BE2C (cell line): ENCODE data around the gene NDOR1.

Experiments
- DNase-seq: peaks from one replicate; pipeline ENCODE4 v3.0.0-alpha.2; 2020
- H3K27me3 ChIP-seq: fragments of 250-450 bp; sonication (Bioruptor Pico); 2 replicates; pipeline ENCODE4 v1.5.1; 2020; ENCODE audit warnings: mild to moderate bottlenecking
- H3K36me3 ChIP-seq: fragments of 250-450 bp; sonication (Bioruptor Pico); 2 replicates; pipeline ENCODE4 v1.5.1; 2020; ENCODE audit warnings: mild to moderate bottlenecking
- H3K4me1 ChIP-seq: fragments of 250-450 bp; sonication (Bioruptor Pico); 2 replicates; pipeline ENCODE4 v1.5.1; 2020
- H3K4me3 ChIP-seq: 2 replicates; pipeline ENCODE4 v1.5.1; 2011; ENCODE audit warnings: low read depth, low read length
- H3K9me3 ChIP-seq: fragments of 250-450 bp; sonication (Bioruptor Pico); 2 replicates; pipeline ENCODE4 v1.5.1; 2020
- TF ChIP-seq, protein P1 (sequence below): IDR thresholded peaks from 2 replicates; pipeline ENCODE4 v1.5.1; 2012; ENCODE audit warnings: mild to moderate bottlenecking, low read depth, low read length

Gene NDOR1

DNA sequence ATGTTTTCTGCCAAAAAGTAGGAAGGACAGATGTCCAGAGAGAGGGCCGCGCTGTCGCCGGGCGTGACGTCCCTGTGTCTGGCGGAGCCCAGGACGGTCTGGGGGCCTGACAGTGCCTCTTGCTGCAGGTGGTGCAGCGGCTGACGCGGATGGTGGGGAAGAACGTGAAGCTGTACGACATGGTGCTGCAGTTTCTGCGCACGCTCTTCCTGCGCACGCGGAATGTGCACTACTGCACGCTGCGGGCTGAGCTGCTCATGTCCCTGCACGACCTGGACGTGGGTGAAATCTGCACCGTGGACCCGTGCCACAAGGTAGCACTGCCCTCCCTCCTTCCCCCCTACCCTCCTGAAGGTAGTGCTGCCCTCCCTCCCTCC, 57.4 kb downstream of the NDOR1 start:
- Histone ChIP-seq H3K4me1 (no peaks in the 10 kb centered on the region), H3K36me3 (peaks cover 33% of the 10 kb centered on the region), H3K9me3 (no peaks in the 10 kb centered on the region), H3K4me3 (no peak overlapping the region), H3K27me3 (no peaks in the 10 kb centered on the region)
- no peak for DNase-seq
- TF ChIP-seq, protein P1, sequence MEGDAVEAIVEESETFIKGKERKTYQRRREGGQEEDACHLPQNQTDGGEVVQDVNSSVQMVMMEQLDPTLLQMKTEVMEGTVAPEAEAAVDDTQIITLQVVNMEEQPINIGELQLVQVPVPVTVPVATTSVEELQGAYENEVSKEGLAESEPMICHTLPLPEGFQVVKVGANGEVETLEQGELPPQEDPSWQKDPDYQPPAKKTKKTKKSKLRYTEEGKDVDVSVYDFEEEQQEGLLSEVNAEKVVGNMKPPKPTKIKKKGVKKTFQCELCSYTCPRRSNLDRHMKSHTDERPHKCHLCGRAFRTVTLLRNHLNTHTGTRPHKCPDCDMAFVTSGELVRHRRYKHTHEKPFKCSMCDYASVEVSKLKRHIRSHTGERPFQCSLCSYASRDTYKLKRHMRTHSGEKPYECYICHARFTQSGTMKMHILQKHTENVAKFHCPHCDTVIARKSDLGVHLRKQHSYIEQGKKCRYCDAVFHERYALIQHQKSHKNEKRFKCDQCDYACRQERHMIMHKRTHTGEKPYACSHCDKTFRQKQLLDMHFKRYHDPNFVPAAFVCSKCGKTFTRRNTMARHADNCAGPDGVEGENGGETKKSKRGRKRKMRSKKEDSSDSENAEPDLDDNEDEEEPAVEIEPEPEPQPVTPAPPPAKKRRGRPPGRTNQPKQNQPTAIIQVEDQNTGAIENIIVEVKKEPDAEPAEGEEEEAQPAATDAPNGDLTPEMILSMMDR: no peak

DNA sequence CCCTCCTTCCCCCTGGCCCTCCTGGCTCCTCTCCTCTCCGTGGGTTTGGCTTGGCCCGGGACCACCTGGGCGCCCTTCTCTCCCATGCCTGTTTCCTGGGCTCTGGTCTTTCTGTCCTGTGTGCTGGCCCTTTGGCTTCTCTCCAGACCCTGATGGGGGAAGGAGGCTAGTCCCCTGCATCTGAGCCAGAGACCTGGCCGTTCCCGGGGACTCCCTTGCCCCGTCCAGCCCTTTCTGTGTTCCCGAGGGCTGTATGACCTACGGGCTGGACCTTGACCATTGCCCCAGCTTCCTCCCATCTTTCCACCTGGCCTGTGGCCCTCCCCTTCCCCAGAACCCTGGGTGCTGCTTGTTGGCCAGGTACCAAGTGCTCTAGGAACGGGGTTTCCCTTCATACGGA, 58.0 kb downstream of the NDOR1 start:
- DNase-seq: no peak
- Histone ChIP-seq H3K9me3 (no peaks in the 10 kb centered on the region), H3K36me3 (peaks cover 37% of the 10 kb centered on the region), H3K4me1 (no peaks in the 10 kb centered on the region), H3K27me3 (no peaks in the 10 kb centered on the region), H3K4me3 (no peak overlapping the region)
- TF ChIP-seq, protein P1: no peak

DNA sequence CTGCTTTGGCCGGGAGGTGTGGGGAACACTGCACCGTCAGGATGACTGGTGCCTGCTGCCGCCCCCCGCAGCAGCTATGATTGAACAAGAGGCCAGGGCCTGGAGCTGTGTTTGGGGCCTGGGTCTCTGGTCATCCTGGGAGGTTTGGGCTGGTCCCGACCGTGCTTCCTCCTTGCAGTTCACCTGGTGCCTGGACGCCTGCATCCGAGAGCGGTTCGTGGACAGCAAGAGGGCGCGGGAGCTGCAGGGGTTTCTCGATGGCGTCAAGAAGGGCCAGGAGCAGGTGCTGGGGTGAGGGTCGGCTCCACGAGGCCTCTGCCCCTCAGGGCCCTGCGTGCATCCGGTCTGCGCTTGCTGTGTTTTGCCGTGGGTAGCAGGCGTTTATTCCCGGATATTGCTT, 58.6 kb downstream of the NDOR1 start:
- DNase-seq: no peak
- Histone ChIP-seq H3K27me3 (no peaks in the 10 kb centered on the region), H3K36me3 (peaks cover 36% of the 10 kb centered on the region), H3K4me1 (no peaks in the 10 kb centered on the region), H3K4me3 (no peak overlapping the region), H3K9me3 (no peaks in the 10 kb centered on the region)
- TF ChIP-seq, protein P1: no peak

DNA sequence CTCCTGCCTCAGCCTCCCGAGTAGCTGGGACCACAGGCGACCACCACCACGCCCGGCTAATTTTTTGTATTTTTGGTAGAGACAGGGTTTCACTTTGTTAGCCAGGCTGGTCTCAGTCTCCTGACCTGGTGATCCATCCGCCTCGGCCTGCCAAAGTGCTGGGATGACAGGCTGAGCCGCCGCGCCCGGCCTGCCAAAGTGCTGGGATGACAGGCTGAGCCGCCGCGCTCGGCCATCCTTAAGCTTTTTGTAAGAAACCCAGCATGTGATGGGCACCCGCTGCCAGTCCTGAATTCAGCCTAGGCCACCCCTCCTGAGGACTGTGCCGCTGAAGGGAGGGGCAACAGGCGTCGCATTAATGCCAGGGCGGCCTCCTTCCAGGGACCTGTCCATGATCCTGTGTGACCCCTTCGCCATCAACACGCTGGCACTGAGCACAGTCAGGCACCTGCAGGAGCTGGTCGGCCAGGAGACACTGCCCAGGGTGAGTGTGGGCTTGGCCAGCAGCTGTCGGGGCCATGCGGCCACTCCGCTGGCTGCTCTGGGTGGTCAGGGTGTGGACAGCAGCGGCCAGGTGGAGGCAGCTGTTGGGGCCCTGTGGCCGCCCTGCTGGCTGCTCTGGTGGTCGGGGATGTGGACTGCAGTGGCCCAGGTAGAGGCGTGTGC, 60.1 kb downstream of the NDOR1 start:
- peak; percentile 9 for DNase-seq
- Histone ChIP-seq H3K9me3 (no peaks in the 10 kb centered on the region), H3K4me3 (no peak overlapping the region), H3K36me3 (peaks cover 40% of the 10 kb centered on the region), H3K4me1 (no peaks in the 10 kb centered on the region), H3K27me3 (no peaks in the 10 kb centered on the region)
- TF ChIP-seq, protein P1: no peak

DNA sequence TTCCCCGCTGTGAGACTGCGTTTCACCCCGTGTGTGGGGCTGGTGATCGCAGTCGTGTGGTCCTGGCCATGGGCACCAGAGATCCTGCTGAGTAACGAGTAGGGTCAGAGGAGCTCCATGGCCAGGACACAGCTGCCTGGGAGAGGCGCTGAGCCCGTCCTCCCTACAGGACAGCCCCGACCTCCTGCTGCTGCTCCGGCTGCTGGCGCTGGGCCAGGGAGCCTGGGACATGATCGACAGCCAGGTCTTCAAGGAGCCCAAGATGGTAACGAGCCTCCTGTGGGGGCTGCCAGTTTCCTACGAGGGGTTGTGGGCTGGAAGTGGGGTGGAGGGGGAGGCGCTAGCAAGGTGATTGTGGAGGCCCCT, 60.6 kb downstream of the NDOR1 start:
- Histone ChIP-seq H3K4me1 (no peaks in the 10 kb centered on the region), H3K27me3 (no peaks in the 10 kb centered on the region), H3K36me3 (peaks cover 44% of the 10 kb centered on the region), H3K4me3 (no peak overlapping the region), H3K9me3 (no peaks in the 10 kb centered on the region)
- peak; percentile 32 for DNase-seq
- TF ChIP-seq, protein P1: no peak
